ENCODE results near the gene CLIC6.

Gene CLIC6

DNA sequence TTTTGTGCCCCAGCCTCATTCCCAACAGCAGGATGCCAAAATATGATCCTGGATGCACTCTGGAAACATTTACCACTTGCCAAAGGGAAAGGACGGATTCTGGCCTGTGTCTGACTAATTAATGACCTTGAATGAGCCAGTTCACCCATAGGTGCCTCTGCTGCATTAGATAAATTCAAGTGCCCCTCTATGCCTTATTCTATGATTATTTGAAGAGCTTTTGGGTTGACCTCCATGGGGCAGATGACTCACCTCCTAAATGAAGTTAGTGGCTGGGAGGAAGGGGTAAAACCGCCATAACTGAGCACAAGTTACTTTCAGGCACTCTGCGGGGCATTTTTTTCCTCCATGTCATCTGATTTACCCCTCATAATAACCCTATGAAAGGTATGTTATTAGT is 98.1 kb downstream of the CLIC6 start:
- DNase-seq (ENCODE audit: low read depth, low spot score) = no peak

Data from iPS DF 19.7 (cell line).